Measurements from ENCODE around the gene ANKRD16. TPM values are rescaled to one million over a fixed set of nuclear protein-coding genes. Genes with fewer than 3 reads are reported as not detected.

The ANKRD16 gene
- total and polyA plus RNA-seq, 2 donors (not counting 1 experiment from before 2014, with no cell fraction given), result 10.9 to 12.6 TPM

DNA sequence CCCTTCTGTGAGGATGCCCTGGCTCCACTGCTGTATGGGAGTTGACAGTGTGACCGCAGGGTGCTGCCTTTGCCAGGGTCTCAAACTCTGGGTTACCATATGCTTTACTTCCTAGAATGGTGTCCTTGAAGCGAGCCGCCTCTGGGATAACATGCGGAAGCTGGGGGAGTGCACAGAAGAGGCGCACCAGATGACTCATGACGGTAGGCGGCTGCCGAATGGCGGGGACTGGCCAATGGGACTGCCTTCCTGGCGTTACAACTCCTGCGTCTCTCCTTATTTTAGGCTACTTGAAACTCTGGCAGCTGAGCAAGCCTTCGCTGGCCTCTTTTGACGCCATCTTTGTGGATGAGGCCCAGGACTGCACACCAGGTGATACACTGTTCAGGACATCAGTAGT lies 27.6 kb upstream of the ANKRD16 start:
- H3K9me3 Mint-ChIP-seq (ENCODE audit: insufficient read depth), result no peaks in the 10 kb centered on the region

DNA sequence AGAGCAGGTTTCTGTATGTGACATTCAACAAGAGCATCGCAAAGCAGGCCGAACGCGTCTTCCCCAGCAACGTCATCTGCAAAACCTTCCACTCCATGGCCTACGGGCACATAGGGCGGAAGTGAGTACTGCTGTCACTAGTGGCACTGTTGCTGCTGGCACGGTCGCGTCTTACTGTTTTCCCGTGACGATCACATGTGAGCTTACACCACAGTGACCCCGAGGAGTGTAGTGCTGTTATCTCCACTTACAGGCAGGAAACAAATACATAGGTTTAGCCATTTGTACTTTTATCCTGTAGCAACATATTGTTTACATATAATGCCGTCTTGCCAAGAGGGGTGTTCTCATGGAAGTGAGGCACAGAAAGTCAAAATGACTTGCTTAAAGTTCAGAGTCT lies 25.8 kb upstream of the ANKRD16 start:
- H3K27me3 Mint-ChIP-seq, result no peaks in the 10 kb centered on the region
- Histone ChIP-seq H3K27ac (ENCODE audit: low read length in 2 of 2) (no peak overlapping the region), H3K4me1 (ENCODE audit: control insufficient read depth in 2 of 2, insufficient read depth in 2 of 2, low read length in 2 of 2) (no peaks in the 10 kb centered on the region), H3K36me3 (replicated peaks in 1 of 2; ENCODE audit: control extremely low read depth in 1 of 2, control insufficient read depth in 1 of 2, extremely low read depth in 1 of 2, insufficient read depth in 2 of 2, low read length in 1 of 2) (peaks cover 22 to 90% of the 10 kb centered on the region in 2 experiments), H3K27me3 (replicated peaks in 1 of 4; ENCODE audit: control extremely low read depth in 1 of 4, control insufficient read depth in 3 of 4, insufficient read depth in 4 of 4, low read length in 3 of 4) (no peaks in the 10 kb centered on the region), H3K4me2 (replicated peaks; ENCODE audit: low read depth, low read length, poor library complexity, severe bottlenecking) (no peak overlapping the region), H3K9ac (ENCODE audit: low read length) (no peak overlapping the region), H2AFZ (ENCODE audit: insufficient read depth, low read depth, low read length, poor library complexity, severe bottlenecking) (no peak overlapping the region), H3K9me3 (ENCODE audit: control extremely low read depth in 1 of 3, control insufficient read depth in 2 of 3, insufficient read depth in 1 of 3, low read length in 2 of 3) (no peaks in the 10 kb centered on the region), H3K79me2 (ENCODE audit: control insufficient read depth, insufficient read depth, low read length) (peaks cover 11% of the 10 kb centered on the region), H4K20me1 (ENCODE audit: control insufficient read depth, insufficient read depth, low read length, poor library complexity, severe bottlenecking) (no peaks in the 10 kb centered on the region), H3K4me3 (ENCODE audit: control extremely low read depth in 1 of 5, extremely low read depth in 1 of 5, insufficient read depth in 1 of 5, low read depth in 2 of 5, low read length in 4 of 5) (no peak overlapping the region)
- ChIA-PET CTCF (no interaction called here), POLR2A (no interaction called here)
- intact Hi-C loops (cut with micrococcal nuclease), result no loop called here
- no peaks in the 10 kb centered on the region for H3K4me1 Mint-ChIP-seq
- no peaks in the 10 kb centered on the region for H3K9me3 Mint-ChIP-seq (ENCODE audit: insufficient read depth)
- no peak for DNase-seq
- H3K27ac Mint-ChIP-seq, result no peak overlapping the region
- no peak for TF ChIP-seq EZH2 (IDR thresholded peaks at IDR 0.05; ENCODE audit: borderline replicate concordance, insufficient read depth, low read depth, low read length, poor library complexity, severe bottlenecking)
- TF ChIP-seq, protein P1, sequence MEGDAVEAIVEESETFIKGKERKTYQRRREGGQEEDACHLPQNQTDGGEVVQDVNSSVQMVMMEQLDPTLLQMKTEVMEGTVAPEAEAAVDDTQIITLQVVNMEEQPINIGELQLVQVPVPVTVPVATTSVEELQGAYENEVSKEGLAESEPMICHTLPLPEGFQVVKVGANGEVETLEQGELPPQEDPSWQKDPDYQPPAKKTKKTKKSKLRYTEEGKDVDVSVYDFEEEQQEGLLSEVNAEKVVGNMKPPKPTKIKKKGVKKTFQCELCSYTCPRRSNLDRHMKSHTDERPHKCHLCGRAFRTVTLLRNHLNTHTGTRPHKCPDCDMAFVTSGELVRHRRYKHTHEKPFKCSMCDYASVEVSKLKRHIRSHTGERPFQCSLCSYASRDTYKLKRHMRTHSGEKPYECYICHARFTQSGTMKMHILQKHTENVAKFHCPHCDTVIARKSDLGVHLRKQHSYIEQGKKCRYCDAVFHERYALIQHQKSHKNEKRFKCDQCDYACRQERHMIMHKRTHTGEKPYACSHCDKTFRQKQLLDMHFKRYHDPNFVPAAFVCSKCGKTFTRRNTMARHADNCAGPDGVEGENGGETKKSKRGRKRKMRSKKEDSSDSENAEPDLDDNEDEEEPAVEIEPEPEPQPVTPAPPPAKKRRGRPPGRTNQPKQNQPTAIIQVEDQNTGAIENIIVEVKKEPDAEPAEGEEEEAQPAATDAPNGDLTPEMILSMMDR (IDR thresholded peaks at IDR 0.05), result no peak
- 98% methylated on average over 10 of the region's 14 CpGs for WGBS (ENCODE audit: insufficient coverage)
- ATAC-seq (ENCODE audit: low read depth), result no peak
- H3K4me3 Mint-ChIP-seq, result no peak overlapping the region

More for the DNA sequence above, 27.6 kb upstream of the ANKRD16 start:
- ATAC-seq (ENCODE audit: low read depth) (no peak), DNase-seq (no peak)
- no peaks in the 10 kb centered on the region for H3K9me3 ChIP-seq (ENCODE audit: control extremely low read depth in 1 of 3, control insufficient read depth in 2 of 3, insufficient read depth in 1 of 3, low read length in 2 of 3)
- POLR2A ChIA-PET, result no interaction called here
- Mint-ChIP-seq H3K27ac (no peak overlapping the region), H3K4me3 (no peak overlapping the region), H3K27me3 (no peaks in the 10 kb centered on the region), H3K4me1 (no peaks in the 10 kb centered on the region)
- H4K20me1 ChIP-seq (ENCODE audit: control insufficient read depth, insufficient read depth, low read length, poor library complexity, severe bottlenecking), result peaks cover 4% of the 10 kb centered on the region
- no peaks in the 10 kb centered on the region for H3K27me3 ChIP-seq (replicated peaks in 1 of 4; ENCODE audit: control extremely low read depth in 1 of 4, control insufficient read depth in 3 of 4, insufficient read depth in 4 of 4, low read length in 3 of 4)
- WGBS (ENCODE audit: insufficient coverage), result 98% methylated on average over 13 of the region's 13 CpGs
- H3K36me3 ChIP-seq (replicated peaks in 1 of 2; ENCODE audit: control extremely low read depth in 1 of 2, control insufficient read depth in 1 of 2, extremely low read depth in 1 of 2, insufficient read depth in 2 of 2, low read length in 1 of 2), result peaks cover 19 to 92% of the 10 kb centered on the region in 2 experiments
- CTCF ChIA-PET, result no interaction called here
- H3K27ac ChIP-seq (ENCODE audit: low read length in 2 of 2), result no peak overlapping the region
- no peak overlapping the region for H3K4me2 ChIP-seq (replicated peaks; ENCODE audit: low read depth, low read length, poor library complexity, severe bottlenecking)
- TF ChIP-seq, protein P1 (IDR thresholded peaks at IDR 0.05), result no peak
- no peak for TF ChIP-seq EZH2 (IDR thresholded peaks at IDR 0.05; ENCODE audit: borderline replicate concordance, insufficient read depth, low read depth, low read length, poor library complexity, severe bottlenecking)
- H2AFZ ChIP-seq (ENCODE audit: insufficient read depth, low read depth, low read length, poor library complexity, severe bottlenecking), result no peak overlapping the region
- H3K9ac ChIP-seq (ENCODE audit: low read length), result no peak overlapping the region
- no peak overlapping the region for H3K4me3 ChIP-seq (ENCODE audit: control extremely low read depth in 1 of 5, extremely low read depth in 1 of 5, insufficient read depth in 1 of 5, low read depth in 2 of 5, low read length in 4 of 5)
- no peaks in the 10 kb centered on the region for H3K4me1 ChIP-seq (ENCODE audit: control insufficient read depth in 2 of 2, insufficient read depth in 2 of 2, low read length in 2 of 2)
- intact Hi-C loops (cut with micrococcal nuclease), result no loop called here
- no peaks in the 10 kb centered on the region for H3K79me2 ChIP-seq (ENCODE audit: control insufficient read depth, insufficient read depth, low read length)

All from B cell (primary cell).